IPS-11a (cell line): ENCODE measurements around the gene COMMD1.
"Not testable (repeated sequence)": the region's sequence is repeated elsewhere in the genome, so short reads cannot be mapped to it uniquely, and the experiment has no call there.

Experiments
- H3K4me3 ChIP-seq: one replicate; pipeline ENCODE4 v1.5.1; 2013; ENCODE audit warnings: low read depth, low read length, control low read depth

COMMD1 gene

GRCh38 chr2:61962095-61962984, 56.9 kb downstream of the COMMD1 start:
- H3K4me3 ChIP-seq, result no peak overlapping the region

GRCh38 chr2:61966087-61966727, 60.7 kb downstream of the COMMD1 start:
- H3K4me3 ChIP-seq, result no peak overlapping the region

GRCh38 chr2:61967262-61967661, 61.8 kb downstream of the COMMD1 start:
- H3K4me3 ChIP-seq, result no peak overlapping the region

- no peak overlapping the region for H3K4me3 ChIP-seq
Observed at GRCh38 chr2:61969376-61969775, 63.9 kb downstream of the COMMD1 start.

- no peak overlapping the region for H3K4me3 ChIP-seq
Observed at GRCh38 chr2:61970807-61971556, 65.5 kb downstream of the COMMD1 start.

- no peak overlapping the region for H3K4me3 ChIP-seq
Observed at GRCh38 chr2:61978522-61978921, 73.0 kb downstream of the COMMD1 start.

- H3K4me3 ChIP-seq, result no peak overlapping the region
Observed at GRCh38 chr2:61980758-61981157, 75.3 kb downstream of the COMMD1 start.

GRCh38 chr2:61984682-61985081, 79.2 kb downstream of the COMMD1 start:
- H3K4me3 ChIP-seq, result no peak overlapping the region

- no peak overlapping the region for H3K4me3 ChIP-seq
Observed at GRCh38 chr2:61988462-61989366, 83.2 kb downstream of the COMMD1 start.

- no peak overlapping the region for H3K4me3 ChIP-seq
Observed at GRCh38 chr2:61993422-61994024, 88.0 kb downstream of the COMMD1 start.

GRCh38 chr2:61994531-61994930, 89.1 kb downstream of the COMMD1 start:
- H3K4me3 ChIP-seq, result no peak overlapping the region

GRCh38 chr2:61995065-61995464, 89.6 kb downstream of the COMMD1 start:
- no peak overlapping the region for H3K4me3 ChIP-seq

GRCh38 chr2:61995515-61995914, 90.0 kb downstream of the COMMD1 start:
- no peak overlapping the region for H3K4me3 ChIP-seq

- no peak overlapping the region for H3K4me3 ChIP-seq
Observed at GRCh38 chr2:61998426-61998825, 93.0 kb downstream of the COMMD1 start.

GRCh38 chr2:62000538-62000937, 95.1 kb downstream of the COMMD1 start:
- no peak overlapping the region for H3K4me3 ChIP-seq

GRCh38 chr2:62001431-62001830, 96.0 kb downstream of the COMMD1 start:
- H3K4me3 ChIP-seq, result no peak overlapping the region

- not testable (repeated sequence) for H3K4me3 ChIP-seq
Observed at GRCh38 chr2:62004428-62004827, 99.0 kb downstream of the COMMD1 start.

GRCh38 chr2:62007555-62007954, 102.1 kb downstream of the COMMD1 start:
- H3K4me3 ChIP-seq, result no peak overlapping the region

GRCh38 chr2:62010632-62011256, 105.3 kb downstream of the COMMD1 start:
- H3K4me3 ChIP-seq, result no peak overlapping the region

- no peak overlapping the region for H3K4me3 ChIP-seq
Observed at GRCh38 chr2:62013641-62014040, 108.2 kb downstream of the COMMD1 start.
